GM12878 (cell line): ENCODE data around the gene DIAPH2.

Experiments
- ASH2L ChIP-seq: fragments of 300-600, 200-600 bp; sonication (generic); IDR thresholded peaks from 2 replicates; pipeline ENCODE4 v1.6.1; 2017; ENCODE audit warnings: low read depth, mild to moderate bottlenecking, borderline replicate concordance
- BHLHE40 ChIP-seq, 2 experiments: fragments of 450-650 bp in 1 of 2; IDR thresholded peaks; 2 replicates each; pipeline ENCODE4 v1.6.1; 2011 to 2017; ENCODE audit warnings: low read depth in 2 of 2, borderline replicate concordance in 1 of 2, improper control_type of control experiment in 1 of 2, low read length in 1 of 2, mild to moderate bottlenecking in 1 of 2
- GABPA ChIP-seq: IDR thresholded peaks from 2 replicates; pipeline ENCODE4 v1.6.1; 2014; ENCODE audit warnings: antibody characterized with exemption, low read depth, mild to moderate bottlenecking, inconsistent platforms
- IRF3 ChIP-seq: fragments of 450-650 bp; IDR thresholded peaks from 2 replicates; pipeline ENCODE4 v1.6.1; 2014; ENCODE audit warnings: mild to moderate bottlenecking
- NRF1 ChIP-seq: conservative IDR thresholded peaks from 2 replicates; pipeline ENCODE4 v1.6.1; 2011; ENCODE audit warnings: mild to moderate bottlenecking, low read depth, low read length, improper control_type of control experiment
- PBX3 ChIP-seq: IDR thresholded peaks from 2 replicates; pipeline ENCODE4 v1.6.1; 2011; ENCODE audit warnings: mild to moderate bottlenecking, low read depth, low read length, moderate library complexity; ENCODE audit not compliant: insufficient replicate concordance
- POLR2A ChIP-seq: IDR thresholded peaks from 2 replicates; pipeline ENCODE4 v1.6.1; 2011; ENCODE audit warnings: low read depth, mild to moderate bottlenecking, low read length
- RAD21 ChIP-seq: IDR thresholded peaks from 2 replicates; pipeline ENCODE4 v1.6.1; 2011; ENCODE audit warnings: mild to moderate bottlenecking, low read depth, low read length, moderate library complexity; ENCODE audit not compliant: insufficient read depth
- SRF ChIP-seq, 2 experiments: IDR thresholded peaks; 2 replicates each; pipeline ENCODE4 v1.6.1; 2011; ENCODE audit warnings: low read depth in 2 of 2, low read length in 2 of 2, mild to moderate bottlenecking in 1 of 2, moderate library complexity in 1 of 2
- TF ChIP-seq, protein P1 (sequence below), 3 experiments: IDR thresholded peaks in 2 of 3; conservative IDR thresholded peaks in 1 of 3; 2 replicates each; pipeline ENCODE4 v1.5.1; 2011; ENCODE audit warnings: low read depth in 3 of 3, low read length in 3 of 3, mild to moderate bottlenecking in 3 of 3, control low read depth in 2 of 3, moderate library complexity in 2 of 3, inconsistent platforms in 1 of 3, mixed read lengths in 1 of 3; ENCODE audit not compliant: control insufficient read depth in 2 of 3, insufficient read depth in 1 of 3; ENCODE audit errors: extremely low read depth in 1 of 3
- TF ChIP-seq, protein P2 (sequence below): IDR thresholded peaks from 2 replicates; pipeline ENCODE4 v1.6.1; 2012; ENCODE audit warnings: low read depth, low read length, improper control_type of control experiment
- TF ChIP-seq, protein P3 (sequence below): IDR thresholded peaks from 2 replicates; pipeline ENCODE4 v1.6.1; 2012; ENCODE audit warnings: mild to moderate bottlenecking, low read depth, low read length

DNA sequence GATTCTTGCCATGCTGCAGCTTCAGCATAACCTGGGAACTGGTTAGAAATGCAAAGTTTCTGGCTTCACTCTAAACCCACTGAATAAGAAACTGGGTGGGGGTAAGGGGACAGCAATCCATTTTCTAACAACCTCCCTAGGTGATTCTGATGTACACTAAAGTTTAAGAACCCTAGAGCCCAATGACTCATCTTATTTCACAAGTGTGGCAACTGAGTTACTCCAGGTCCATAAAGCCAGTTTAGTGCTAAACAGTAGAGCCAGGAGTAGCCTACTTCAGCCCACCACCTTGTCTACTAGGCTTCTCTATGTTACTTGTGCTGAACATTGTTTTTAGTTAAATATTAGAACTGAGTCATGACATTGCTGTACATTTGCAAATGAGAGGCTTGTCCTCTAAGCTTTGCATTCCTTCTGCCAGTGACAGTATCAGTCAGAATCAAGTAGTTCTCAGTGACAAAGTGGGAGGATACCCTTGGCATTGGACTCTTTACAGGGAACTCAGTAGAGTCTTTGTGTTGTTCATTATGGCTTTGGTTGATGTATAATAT is 717.0 kb downstream of the DIAPH2 start:
- TF ChIP-seq, protein P1, sequence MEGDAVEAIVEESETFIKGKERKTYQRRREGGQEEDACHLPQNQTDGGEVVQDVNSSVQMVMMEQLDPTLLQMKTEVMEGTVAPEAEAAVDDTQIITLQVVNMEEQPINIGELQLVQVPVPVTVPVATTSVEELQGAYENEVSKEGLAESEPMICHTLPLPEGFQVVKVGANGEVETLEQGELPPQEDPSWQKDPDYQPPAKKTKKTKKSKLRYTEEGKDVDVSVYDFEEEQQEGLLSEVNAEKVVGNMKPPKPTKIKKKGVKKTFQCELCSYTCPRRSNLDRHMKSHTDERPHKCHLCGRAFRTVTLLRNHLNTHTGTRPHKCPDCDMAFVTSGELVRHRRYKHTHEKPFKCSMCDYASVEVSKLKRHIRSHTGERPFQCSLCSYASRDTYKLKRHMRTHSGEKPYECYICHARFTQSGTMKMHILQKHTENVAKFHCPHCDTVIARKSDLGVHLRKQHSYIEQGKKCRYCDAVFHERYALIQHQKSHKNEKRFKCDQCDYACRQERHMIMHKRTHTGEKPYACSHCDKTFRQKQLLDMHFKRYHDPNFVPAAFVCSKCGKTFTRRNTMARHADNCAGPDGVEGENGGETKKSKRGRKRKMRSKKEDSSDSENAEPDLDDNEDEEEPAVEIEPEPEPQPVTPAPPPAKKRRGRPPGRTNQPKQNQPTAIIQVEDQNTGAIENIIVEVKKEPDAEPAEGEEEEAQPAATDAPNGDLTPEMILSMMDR (IDR thresholded peaks at IDR 0.05 in 2 of 3, conservative IDR thresholded peaks at IDR 0.05 in 1 of 3; ENCODE audit: control insufficient read depth in 2 of 3, extremely low read depth in 1 of 3, insufficient read depth in 1 of 3, low read depth in 3 of 3, low read length in 3 of 3), result no peak
- TF ChIP-seq IRF3 (no peak), SRF (IDR thresholded peaks at IDR 0.05; ENCODE audit: low read depth in 2 of 2, low read length in 2 of 2) (no peak), PBX3 (no peak), BHLHE40 (IDR thresholded peaks at IDR 0.05; ENCODE audit: borderline replicate concordance in 1 of 2, low read depth in 2 of 2, low read length in 1 of 2) (no peak), ASH2L (no peak), GABPA (no peak), POLR2A (no peak), RAD21 (no peak), NRF1 (no peak)
- TF ChIP-seq, protein P2, sequence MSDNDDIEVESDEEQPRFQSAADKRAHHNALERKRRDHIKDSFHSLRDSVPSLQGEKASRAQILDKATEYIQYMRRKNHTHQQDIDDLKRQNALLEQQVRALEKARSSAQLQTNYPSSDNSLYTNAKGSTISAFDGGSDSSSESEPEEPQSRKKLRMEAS, result no peak
- TF ChIP-seq, protein P3, sequence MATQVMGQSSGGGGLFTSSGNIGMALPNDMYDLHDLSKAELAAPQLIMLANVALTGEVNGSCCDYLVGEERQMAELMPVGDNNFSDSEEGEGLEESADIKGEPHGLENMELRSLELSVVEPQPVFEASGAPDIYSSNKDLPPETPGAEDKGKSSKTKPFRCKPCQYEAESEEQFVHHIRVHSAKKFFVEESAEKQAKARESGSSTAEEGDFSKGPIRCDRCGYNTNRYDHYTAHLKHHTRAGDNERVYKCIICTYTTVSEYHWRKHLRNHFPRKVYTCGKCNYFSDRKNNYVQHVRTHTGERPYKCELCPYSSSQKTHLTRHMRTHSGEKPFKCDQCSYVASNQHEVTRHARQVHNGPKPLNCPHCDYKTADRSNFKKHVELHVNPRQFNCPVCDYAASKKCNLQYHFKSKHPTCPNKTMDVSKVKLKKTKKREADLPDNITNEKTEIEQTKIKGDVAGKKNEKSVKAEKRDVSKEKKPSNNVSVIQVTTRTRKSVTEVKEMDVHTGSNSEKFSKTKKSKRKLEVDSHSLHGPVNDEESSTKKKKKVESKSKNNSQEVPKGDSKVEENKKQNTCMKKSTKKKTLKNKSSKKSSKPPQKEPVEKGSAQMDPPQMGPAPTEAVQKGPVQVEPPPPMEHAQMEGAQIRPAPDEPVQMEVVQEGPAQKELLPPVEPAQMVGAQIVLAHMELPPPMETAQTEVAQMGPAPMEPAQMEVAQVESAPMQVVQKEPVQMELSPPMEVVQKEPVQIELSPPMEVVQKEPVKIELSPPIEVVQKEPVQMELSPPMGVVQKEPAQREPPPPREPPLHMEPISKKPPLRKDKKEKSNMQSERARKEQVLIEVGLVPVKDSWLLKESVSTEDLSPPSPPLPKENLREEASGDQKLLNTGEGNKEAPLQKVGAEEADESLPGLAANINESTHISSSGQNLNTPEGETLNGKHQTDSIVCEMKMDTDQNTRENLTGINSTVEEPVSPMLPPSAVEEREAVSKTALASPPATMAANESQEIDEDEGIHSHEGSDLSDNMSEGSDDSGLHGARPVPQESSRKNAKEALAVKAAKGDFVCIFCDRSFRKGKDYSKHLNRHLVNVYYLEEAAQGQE, result no peak
